Muscle of arm (tissue), 12 donors: Measurements from ENCODE around the gene SLC9A3. TPM values are rescaled to one million over a fixed set of nuclear protein-coding genes. Genes with fewer than 3 reads are reported as not detected.

Experiments used
- DNase-seq: peaks from one replicate; pipeline ENCODE4 v3.0.0-alpha.2; 2013
- polyA plus RNA-seq, 12 donors: library from polyadenylated mRNA; unstranded; fragments of 120-200 nt; gene quantifications; one replicate each; pipeline ENCODE4 v1.2.1, GENCODE V29; 2013; ENCODE audit not compliant: insufficient read length in 12 of 12

Gene SLC9A3
- polyA plus RNA-seq, 12 donors: 1.6 to 6.9 (median 2.3) TPM; not detected in 1

DNA sequence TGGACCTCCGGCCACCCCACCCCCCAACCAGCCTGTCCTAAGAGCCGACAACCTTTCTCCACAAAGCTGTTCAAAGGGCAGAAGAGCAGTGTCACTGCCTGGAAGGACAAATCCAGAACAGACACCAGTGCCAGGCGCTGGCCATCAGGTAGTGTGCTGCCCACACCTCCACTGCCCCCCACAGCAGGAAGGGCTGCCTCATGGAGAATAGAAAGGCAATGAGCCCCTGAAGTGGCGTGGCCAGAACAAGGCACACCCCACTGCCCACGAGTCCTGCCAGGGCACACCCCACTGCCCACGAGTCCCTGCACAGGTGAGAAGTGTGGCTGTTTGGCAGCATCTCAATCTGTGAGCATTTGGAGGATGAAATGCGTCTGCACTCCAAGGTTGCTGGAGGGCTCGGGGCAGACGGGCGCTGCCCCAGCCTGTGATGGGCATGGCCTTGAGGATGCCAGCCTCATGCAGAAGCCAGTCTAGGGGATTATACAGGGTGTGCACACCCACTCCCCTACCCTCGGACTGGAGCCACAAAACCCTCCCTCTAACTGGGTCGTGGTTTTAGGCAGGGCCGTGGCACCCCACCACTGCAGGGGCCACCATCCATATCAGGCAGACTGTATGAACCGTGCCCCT lies 2.3 kb upstream of the SLC9A3 start:
- DNase-seq: no peak

DNA sequence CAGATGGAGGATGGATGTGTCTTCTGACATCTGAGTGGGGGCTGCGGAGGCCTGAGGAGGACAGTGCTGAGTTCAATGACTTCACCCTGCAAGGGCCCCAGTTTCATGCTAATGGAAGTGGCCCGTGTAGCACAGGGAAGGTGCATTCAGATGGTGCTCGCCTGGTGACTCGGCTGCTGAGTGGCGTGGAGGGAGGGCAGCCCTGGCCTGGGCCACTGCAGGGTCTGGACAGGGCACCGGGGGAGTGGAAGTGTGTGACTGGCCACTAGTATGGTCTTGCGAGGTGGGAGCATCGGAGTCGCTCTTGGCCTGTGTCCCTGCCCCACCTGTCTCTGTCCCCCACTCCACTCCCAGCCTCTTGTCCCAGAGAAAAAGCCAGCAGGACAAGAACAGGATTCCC lies 1.7 kb upstream of the SLC9A3 start:
- DNase-seq: no peak

DNA sequence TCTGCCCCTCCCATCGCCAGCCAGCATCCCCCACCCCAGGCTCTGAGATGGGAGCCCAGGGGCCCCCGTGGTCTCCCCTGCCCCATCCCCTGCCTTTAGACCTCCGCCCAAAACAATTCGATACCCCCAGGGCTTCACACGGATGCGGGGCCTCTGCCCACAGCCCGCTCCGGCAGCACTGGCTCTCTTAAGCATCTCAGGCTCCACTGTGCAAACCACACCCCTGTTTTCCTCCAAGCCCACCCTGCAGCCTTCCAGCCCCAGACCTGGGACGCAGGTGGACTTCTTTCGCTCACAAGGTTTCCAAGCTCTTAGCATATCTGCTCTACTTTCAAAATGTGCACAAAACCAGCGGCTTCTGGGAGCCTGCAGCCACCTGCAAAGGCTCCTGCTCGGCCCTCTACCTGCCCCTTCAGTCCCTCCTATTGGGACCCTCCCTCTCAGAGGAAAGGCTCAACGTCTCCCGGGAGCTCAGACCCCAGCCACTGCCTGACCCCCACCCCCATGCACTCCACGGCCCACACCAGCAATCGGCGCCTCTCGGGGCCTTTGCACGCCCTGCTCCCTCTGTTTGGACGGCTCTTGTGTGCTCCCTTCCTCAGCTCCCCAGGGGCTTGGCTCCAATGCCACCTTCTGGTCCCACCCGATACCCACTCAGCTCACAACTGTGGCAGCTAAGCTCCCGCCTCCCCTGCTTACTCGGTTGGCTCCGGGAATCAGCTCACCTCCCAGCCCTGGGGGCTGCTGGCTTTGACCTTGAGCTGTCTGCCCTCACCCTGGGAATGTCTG lies 918 bp upstream of the SLC9A3 start:
- DNase-seq: no peak

DNA sequence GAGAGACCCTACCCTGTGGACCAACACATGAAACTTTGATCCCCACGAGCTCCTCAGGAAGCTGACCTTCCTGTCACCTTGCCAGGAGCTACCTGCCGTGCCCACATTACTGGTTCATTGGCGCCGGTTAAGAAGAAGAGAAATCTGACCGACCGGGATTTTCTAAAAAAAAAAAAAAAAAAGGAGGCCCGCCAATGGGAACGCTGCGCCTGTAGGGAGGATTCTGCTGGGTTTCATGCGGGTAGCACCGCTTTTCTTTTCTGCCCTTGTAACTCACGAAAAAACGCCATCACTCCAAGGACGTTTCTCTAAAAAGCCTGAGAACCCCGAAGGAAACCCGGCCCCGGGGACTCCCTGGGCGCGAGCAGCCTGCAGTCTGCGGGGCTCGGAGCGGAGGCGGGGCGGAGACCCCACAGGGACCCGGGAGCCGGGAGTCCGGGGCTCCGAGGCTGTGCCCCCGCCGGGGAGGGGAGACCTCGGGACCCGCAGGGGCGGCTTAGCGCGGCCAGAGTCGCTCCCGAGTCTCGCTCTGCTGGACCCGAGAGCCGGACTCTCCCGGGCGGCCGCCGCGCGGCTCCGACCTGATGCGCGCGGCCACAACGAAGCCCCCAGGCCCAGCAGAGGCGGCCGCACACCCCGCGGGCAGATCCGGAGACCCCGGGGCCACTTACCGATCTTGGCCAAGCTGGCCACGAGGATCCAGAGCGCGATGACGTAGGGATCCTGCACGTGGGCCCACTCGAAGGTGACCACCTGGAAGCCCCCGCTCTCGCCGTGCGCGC lies 617 bp downstream of the SLC9A3 start:
- no peak for DNase-seq

DNA sequence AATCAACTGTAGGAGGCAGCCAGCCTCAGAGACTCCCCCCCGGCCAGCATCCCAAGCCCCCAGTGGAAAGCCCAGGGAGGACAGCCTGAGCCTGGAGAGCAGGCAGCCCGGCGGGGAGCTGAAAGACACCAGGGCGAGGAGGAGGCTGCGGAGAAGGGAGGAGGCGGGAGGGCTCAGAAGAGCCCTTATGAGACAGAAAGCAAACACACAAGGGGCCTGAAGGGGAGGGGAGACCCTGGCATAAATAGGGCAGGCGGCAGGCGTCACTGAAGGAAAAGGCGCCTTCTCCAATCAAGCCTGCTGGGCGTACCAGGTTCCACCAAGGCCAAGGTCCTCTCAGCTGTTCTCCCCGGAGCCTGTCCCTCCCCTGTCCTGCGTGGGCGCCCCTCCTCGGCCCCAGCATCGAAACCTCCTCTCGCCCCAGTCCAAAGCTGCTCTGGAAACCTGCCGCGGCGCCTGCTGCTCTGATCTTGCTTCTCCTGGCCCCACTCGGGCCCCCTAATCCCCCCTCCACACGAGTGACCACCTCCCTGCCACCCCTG lies 1.3 kb downstream of the SLC9A3 start:
- DNase-seq: no peak

DNA sequence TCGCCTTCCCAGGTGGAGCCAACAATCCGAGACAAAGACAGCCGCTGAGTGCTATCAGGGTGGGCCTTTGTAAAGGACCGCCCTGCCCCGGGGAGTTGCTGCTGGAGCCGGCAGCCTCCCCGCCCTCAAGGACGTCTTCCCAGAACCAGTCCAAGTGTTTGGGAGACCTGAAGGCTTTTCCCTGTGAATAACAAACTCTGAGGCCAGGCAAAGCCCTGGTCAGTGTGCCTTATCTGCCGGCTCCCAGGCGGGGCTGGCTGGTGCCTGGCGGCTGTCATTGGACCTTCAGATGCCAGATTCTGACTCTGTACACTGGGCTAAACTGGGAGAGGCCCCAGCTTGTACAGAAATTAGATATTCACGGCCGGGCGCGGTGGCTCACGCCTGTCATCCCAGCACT lies 2.1 kb downstream of the SLC9A3 start:
- DNase-seq: no peak

DNA sequence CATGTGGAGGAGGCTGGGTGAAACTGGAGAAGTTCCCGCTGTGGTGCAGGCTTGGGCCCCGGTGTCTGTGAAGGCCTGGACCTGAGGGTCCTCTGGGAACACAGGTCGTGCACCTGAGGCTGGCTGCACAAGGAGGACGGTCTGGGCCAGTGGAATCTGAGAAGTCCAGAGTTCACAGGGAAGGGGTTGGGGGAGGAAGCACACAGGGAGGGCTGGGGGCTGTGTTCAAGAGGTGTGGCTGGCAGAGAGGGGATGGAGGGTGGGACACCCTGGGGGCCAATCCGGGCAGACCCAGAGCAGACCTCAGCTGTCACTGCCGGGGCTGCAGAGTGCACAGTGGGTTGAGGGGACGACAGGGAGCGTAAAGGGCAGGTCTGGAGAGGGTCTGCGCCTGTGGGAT lies 2.6 kb downstream of the SLC9A3 start:
- no peak for DNase-seq

DNA sequence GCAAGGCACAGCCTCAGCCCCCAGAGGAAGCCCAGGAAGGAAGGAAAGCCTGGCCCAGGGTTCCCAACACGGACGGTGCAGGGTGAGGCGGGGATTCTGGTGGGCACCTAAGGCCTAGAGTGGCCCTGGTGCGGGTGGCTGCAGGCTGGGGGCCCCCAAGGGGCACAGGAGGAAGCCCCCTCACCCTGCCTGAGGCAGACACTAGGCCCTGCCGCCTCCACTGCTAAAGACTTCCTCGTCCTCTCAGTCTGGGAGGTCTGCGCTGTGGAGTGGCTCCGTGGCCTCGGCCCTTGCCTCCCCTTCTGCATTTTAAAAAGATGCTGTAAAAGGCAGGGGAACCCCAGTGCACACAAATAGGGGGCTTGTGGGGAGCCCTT lies 3.4 kb downstream of the SLC9A3 start:
- no peak for DNase-seq

DNA sequence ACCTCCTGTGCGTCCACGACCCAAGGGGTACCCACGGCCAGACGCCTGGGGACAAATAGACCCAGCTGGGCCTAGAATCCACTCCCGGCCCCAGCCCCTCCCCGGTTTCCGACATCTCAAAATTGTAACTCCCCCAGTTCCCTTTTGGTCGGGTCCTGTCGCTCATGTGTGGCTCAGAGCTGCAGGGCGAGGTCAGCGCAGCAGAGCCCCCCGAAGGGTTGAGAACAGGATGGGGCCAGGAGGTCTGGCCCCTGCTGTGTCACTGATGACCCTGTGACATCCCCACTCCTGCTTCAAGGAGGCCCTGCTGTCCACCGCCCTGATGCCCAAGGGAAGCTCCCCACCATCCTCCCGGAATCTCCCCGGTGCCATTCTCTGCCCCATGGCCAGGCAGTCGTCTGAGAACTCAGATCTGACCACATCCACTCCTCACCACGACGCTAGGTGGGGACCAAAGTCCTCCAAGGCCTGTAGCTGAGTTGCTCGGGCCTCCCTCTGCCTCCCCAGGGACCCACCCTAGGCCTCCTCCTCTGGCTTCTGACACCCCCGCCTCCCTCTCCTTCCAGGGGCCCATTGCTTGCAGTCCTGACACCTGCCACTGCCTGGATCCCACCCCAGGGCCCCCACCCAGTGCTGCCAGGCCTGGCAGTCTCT lies 3.9 kb downstream of the SLC9A3 start:
- no peak for DNase-seq

DNA sequence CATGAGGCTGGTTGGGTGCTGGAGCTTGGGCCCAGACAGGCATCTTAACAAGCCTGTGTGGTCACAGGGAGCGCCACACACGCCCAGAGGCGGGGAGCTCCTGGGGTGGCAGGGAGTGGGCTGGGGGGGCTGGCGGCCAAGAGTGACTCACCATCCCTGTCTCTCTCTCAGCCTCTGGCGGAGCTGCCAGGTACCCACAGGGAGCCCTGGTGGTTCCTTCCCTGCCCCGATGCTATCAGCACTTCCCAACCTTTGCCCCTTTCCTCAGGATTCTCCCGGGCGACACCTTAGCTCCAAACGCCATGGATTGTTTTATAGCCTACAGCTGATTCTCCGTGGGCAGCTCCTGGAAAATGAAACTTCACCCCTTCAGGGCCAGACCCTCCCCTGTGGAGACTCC lies 5.5 kb downstream of the SLC9A3 start:
- DNase-seq: no peak

DNA sequence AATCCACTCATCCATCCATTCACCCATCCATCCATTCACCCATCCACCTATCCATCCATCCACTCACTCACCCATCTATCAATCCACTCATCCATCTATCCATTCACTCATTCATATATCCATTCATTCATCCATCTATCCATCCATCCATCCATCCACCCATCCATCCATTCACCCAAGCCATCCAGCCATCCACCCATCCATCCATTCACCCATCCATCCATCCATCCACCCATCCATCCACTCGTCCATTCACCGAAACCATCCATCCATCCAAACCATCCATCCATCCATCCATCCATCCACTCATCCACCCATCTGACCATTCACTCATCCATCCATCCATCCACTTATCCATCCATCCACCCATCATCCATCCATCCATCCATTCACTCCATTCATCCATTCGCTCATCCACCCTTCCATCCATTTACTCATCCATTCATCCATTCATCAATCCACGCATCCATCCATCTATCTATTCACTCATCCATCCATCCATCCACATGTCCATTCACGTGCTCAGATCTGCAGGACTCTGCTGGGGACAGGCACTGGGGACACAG lies 6.6 kb downstream of the SLC9A3 start:
- DNase-seq: no peak

DNA sequence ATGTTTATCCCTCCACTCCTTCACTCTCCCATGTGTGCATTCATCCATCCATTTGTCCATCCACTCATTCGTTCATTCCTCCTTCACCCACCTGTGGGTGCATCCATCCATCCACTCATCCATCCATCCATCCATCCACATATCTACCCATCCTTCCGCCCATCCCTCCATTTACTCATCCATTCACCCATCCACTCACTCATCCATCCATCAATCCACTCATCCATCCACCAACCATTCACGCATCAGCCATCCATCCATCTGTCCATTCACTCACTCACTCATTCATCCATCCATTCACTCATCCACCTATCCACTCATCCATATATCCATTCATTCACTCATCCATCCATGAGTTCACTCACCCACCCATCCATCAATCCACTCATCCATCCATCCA lies 7.3 kb downstream of the SLC9A3 start:
- no peak for DNase-seq

DNA sequence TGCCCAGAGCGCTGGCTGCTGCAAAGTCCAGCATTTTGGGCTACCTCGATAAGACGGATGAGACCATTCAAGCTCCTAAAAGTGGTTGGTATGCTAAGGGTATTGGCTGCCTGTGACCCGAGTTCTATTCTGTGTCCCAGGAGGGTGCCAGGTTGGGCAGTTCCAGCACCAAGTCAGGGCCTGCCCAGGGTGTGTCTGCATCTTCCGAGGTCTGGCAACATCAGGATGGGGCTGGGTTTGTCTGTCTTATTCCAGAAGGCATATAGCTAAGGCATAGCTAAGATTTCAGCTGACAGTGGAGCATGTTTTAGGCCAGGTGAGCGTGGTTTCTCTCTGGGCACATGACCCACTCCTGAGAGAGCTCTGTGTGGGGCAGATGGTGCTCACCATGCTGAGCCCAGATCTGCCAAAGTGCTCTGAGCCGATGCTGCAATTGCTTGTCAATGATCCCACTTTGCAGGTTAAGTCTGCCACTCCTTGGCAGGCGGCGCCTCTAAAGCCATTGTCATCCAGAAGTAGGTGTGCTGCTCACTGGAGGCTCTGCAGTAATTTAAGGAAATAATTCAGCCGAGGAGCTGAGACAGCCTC lies 7.8 kb downstream of the SLC9A3 start:
- no peak for DNase-seq

DNA sequence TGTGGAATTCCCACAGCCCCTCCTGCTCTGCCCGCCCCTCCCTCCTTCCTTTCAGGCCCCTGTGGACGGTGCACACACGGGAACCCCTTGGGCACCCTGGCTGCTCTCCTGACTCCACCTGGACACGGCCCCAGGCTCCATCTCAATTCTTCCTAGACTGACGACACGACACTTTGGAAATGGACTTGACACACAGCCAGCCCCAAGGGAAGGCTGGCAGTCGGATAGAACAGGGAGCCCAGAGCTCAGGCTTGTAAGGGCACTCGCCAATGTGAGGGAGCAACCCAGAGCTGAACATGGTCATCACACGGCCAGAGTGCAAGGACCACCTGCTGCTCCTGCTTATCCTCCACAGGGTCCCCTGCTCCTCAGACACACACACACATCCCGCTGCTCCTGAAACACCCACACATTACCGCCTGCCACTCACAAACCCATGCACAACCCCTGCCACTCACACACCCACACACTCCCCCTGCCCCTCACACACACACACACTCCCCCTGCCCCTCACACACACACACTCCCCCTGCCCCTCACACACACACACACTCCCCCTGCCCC lies 8.9 kb downstream of the SLC9A3 start:
- no peak for DNase-seq

DNA sequence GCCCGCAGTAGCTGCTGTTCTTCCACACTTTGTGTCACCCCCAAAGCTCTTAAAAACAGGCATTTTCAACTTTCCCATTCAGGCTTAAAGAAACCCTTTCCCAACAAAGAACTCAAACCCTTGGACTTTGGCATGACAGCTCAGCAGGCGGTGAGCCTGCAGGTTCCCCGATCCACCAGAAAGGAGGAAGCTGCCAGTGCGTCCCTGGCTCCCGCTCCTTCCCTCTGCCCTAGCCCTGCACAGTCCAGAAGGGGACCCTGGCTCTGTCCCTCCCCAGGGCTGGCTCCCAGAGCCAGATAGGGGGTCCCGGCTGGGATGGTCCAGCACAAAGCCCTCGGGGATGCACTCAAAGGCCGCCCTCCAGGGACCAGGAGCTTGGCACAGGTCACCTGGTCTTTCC lies 9.6 kb downstream of the SLC9A3 start:
- no peak for DNase-seq

DNA sequence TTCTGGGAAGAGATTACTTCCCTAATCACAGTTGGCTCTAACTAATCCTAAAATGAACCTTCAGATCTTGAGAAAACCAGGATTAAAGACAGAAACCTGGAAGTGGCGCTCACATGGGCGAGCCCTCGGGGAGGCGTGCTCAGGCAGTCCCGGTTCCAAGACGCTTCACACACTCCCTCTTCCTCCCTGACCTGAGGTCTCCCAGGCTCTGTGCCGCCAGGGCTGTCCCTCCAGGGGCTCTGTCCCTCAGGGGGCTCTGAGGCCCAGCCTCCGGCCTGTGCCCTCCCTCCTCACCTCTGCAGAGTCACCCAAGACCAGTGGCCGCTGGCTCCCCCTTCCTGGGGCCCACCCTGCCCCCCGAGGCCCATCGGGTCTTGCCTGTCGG lies 10.2 kb downstream of the SLC9A3 start:
- no peak for DNase-seq

DNA sequence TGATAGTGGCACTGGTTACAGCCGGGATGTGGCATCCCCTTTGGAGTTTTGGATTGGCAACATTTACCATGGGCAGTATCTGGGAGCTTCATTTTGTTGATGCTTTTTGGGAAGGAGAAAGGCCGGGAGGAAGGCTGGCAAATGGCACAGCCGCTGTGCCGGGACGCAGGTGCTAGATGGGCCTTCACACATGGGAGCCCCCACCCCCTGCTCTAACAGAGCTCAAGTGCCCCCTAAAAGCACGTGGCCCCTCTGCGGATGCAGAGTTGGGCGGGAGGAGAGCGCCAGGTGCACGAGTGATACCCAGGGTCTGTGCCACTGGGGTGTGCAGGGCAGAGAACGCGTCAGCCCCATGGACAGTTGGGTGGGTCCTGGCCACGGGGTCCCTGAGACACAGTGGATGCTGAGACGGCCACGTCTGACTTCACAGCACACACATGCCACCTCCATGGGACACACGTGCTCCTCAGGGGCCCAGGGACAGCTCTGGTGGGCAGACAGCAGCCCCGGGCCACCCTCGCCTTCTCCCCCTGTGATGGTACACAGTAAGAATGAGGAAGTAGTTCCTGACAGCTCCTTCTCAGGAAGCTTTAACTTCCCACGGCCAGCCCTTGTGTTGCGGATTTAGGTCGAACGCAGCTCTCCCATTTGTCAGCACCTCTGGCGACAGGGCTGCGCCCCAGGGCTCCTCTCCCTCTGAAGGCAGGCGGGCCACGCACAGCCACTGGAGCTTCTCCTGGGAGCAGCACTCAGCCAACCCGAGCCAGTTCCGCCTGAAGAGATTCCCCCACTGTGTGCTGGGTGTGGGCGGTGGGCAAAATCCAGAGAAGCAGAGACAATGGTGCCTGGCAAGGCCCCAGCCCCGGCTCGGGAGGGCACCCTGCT lies 10.8 kb downstream of the SLC9A3 start:
- no peak for DNase-seq

DNA sequence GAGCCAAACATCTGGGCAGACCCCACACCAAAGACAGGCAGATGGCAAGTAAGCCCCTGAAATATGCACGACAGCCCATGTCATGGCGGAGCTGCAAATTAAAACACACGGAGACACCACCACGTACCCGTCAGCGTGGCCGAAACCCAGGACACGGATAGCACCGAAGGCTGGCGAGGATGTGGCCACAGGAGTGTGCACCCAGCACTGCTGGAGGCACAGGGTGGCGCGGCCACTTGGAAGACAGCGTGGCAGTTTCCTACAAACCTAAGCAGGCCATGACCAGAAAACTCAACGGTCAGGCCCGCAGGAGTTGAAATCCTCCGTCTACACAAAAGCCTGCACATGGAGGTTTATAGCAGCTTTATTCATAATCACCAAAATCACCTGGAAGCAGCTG lies 12.8 kb downstream of the SLC9A3 start:
- DNase-seq: no peak

DNA sequence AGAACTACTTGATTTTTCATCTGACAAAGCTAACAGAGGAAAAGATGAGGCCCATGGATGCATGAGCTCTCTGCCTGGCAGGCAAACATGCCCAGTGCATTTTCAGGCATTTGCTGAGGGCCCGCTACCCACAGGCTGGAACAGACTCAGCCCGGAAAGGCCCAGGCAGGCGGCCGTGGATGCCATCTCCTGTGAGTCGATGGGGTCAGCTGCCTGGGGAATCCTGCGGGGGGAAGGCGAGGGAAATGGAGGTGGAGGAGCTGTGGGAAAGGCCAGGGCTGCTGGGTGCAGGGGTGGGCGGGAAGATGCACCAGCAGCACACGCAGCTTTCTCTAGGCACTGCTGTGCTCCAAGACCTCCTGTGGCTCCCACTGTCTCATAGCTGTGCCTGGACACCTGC lies 13.7 kb downstream of the SLC9A3 start:
- no peak for DNase-seq

DNA sequence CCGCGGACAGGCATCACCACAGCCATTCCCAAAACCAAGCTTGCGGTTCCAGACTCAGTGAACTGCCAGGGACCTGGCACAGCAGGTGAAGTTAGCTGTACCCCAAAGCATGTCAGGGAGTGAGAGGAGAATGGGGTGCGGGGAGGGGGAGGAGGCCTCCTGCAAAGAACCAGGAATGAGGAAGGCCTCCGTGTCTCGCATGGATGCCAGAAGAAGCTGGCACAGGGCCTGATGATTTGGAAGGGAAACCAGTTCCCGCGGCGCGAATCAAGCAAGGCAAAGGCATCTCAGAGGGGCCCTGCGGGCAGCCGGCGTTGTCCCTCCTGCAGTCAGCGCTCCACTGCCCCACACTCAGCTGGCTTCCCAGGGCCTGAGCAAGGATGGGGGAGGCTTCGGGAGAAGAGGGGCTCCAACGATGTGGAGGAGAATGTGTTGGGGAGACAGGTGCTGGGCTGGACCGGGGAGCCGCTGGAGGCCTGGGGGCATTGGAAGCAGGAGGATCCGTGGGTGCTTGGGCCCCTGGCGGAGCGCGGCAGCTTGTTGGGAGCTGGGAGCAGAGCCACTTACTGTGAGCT lies 14.6 kb downstream of the SLC9A3 start:
- no peak for DNase-seq
